ENCODE data around the gene CRKL.

DNA sequence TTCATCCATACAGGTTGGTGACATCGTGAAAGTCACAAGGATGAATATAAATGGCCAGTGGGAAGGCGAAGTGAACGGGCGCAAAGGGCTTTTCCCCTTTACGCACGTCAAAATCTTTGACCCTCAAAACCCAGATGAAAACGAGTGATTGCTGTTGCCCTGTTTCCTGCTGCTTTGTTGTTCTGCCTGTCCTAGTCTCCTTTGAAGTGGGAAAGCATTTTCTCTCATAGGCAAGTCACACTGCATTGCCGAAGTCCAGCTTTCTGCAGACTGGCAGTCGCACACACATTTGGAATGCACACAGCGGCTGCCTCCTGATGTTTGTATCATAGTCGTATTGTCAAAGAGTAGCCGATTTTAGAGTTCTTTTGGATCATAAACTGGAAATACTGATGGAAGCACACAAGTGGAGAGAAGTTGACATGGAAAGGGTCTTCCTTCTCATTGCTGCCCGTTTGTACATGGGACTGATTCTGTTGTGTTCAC lies 32.5 kb downstream of the CRKL start:
- TF ChIP-seq, protein P1, sequence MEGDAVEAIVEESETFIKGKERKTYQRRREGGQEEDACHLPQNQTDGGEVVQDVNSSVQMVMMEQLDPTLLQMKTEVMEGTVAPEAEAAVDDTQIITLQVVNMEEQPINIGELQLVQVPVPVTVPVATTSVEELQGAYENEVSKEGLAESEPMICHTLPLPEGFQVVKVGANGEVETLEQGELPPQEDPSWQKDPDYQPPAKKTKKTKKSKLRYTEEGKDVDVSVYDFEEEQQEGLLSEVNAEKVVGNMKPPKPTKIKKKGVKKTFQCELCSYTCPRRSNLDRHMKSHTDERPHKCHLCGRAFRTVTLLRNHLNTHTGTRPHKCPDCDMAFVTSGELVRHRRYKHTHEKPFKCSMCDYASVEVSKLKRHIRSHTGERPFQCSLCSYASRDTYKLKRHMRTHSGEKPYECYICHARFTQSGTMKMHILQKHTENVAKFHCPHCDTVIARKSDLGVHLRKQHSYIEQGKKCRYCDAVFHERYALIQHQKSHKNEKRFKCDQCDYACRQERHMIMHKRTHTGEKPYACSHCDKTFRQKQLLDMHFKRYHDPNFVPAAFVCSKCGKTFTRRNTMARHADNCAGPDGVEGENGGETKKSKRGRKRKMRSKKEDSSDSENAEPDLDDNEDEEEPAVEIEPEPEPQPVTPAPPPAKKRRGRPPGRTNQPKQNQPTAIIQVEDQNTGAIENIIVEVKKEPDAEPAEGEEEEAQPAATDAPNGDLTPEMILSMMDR (IDR thresholded peaks at IDR 0.05) = no peak
- no peak for TF ChIP-seq POLR2A (IDR thresholded peaks at IDR 0.05)

Measured in heart left ventricle (tissue), 13 donors.